Small intestine (tissue), 7 donors: ENCODE measurements around the gene SKA3. TPM values are rescaled to one million over a fixed set of nuclear protein-coding genes. Genes with fewer than 3 reads are reported as not detected.
"Not testable (repeated sequence)": the region's sequence is repeated elsewhere in the genome, so short reads cannot be mapped to it uniquely, and the experiment has no call there.

Experiments
- DNase-seq, 2 donors: peaks; one replicate each; pipeline versions ENCODE4 v3.0.0 to v3.0.0-alpha.2; 2013
- FAIRE-seq: peaks from 2 replicates; lab custom pipeline; 2012; peaks lifted over from hg19 to GRCh38; lab: Jason Lieb, UNC
- H3K27ac ChIP-seq, 3 donors: one replicate each; pipeline ENCODE4 v1.5.1; 2013; ENCODE audit warnings: low read length in 2 of 3, mild to moderate bottlenecking in 2 of 3, control low read depth in 1 of 3, inconsistent platforms in 1 of 3, low read depth in 1 of 3, moderate library complexity in 1 of 3
- H3K27me3 ChIP-seq, 3 donors: one replicate each; pipeline ENCODE4 v1.6.1; 2013; ENCODE audit warnings: low read length in 3 of 3, inconsistent platforms in 1 of 3; ENCODE audit not compliant: control insufficient read depth in 3 of 3, insufficient read depth in 3 of 3
- H3K36me3 ChIP-seq, 3 donors: one replicate each; pipeline ENCODE4 v1.6.1; 2013; ENCODE audit warnings: low read length in 3 of 3, inconsistent platforms in 1 of 3, low read depth in 1 of 3, mild to moderate bottlenecking in 1 of 3, moderate library complexity in 1 of 3; ENCODE audit not compliant: control insufficient read depth in 3 of 3, insufficient read depth in 2 of 3
- H3K4me1 ChIP-seq, 3 donors: one replicate each; pipeline ENCODE4 v1.6.1; 2013; ENCODE audit warnings: low read length in 2 of 3, inconsistent platforms in 1 of 3, low read depth in 1 of 3, mild to moderate bottlenecking in 1 of 3, moderate library complexity in 1 of 3; ENCODE audit not compliant: control insufficient read depth in 3 of 3, insufficient read depth in 2 of 3
- H3K4me3 ChIP-seq, 3 donors: one replicate each; pipeline ENCODE4 v1.5.1; 2013; ENCODE audit warnings: low read length in 3 of 3, control low read depth in 1 of 3, inconsistent platforms in 1 of 3, low read depth in 1 of 3, mild to moderate bottlenecking in 1 of 3, moderate library complexity in 1 of 3
- H3K9me3 ChIP-seq, 2 donors: one replicate each; pipeline ENCODE4 v1.6.1; 2013; ENCODE audit warnings: low read depth in 1 of 2, low read length in 1 of 2; ENCODE audit not compliant: control insufficient read depth in 2 of 2, insufficient read depth in 1 of 2
- WGBS, 3 donors: extraction: QIAGEN DNeasy Blood & Tissue Kit; methylation state at CpG; one replicate each; pipeline ENCODE4 v1.1.7; 2013; 5-methylcytosine and 5-hydroxymethylcytosine counted together
- polyA plus RNA-seq, 4 donors: library from polyadenylated mRNA; stranded (reverse) in 3 of 4; unstranded in 1 of 4; fragments of 200-250 nt in 3 of 4; fragments of 120-200 nt in 1 of 4; gene quantifications; one replicate each; pipeline versions ENCODE4 v1.2.1 to v1.2.3, GENCODE V29; 2013
- donor health status: healthy with polysubstance abuse.
- donor health status: control.
- donor health status: control.
- donor health status: Bipolar disorder and iron deficiency.
- donor health status: healthy.

Gene SKA3
- polyA plus RNA-seq, 4 donors, result 0.89 to 9.0 (median 6.7) TPM; not detected in 1

GRCh38 chr13:21135833-21136232 is 40.5 kb downstream of the SKA3 start:
- not testable (repeated sequence) for FAIRE-seq, H3K36me3 ChIP-seq, H3K27me3 ChIP-seq, H3K27ac ChIP-seq, DNase-seq, H3K4me3 ChIP-seq, H3K9me3 ChIP-seq, H3K4me1 ChIP-seq
- WGBS, 3 donors, result 84 to 94% (median 93%) methylated on average over 6 of the region's 6 CpGs

- H3K27ac ChIP-seq, result no peak overlapping the region
These were observed 41.9 kb downstream of the SKA3 start for GRCh38 chr13:21134475-21134874.

GRCh38 chr13:21133077-21133476 is 43.3 kb downstream of the SKA3 start:
- no peak overlapping the region for H3K4me3 ChIP-seq
- FAIRE-seq (no peak), DNase-seq (no peak)
- no peaks in the 10 kb centered on the region for H3K4me1 ChIP-seq
- WGBS, 3 donors, result 64 to 79% (median 75%) methylated on average over 3 of the region's 3 CpGs
- H3K27me3 ChIP-seq, result no peaks in the 10 kb centered on the region
- no peak overlapping the region for H3K27ac ChIP-seq
- H3K36me3 ChIP-seq, result no peaks in the 10 kb centered on the region
- no peaks in the 10 kb centered on the region for H3K9me3 ChIP-seq

More at GRCh38 chr13:21134475-21134874, 41.9 kb downstream of the SKA3 start:
- WGBS, 3 donors, result 59 to 83% (median 71%) methylated on average over 5 of the region's 5 CpGs
- H3K9me3 ChIP-seq, result no peaks in the 10 kb centered on the region
- no peaks in the 10 kb centered on the region for H3K27me3 ChIP-seq
- FAIRE-seq (no peak), DNase-seq (no peak)
- H3K36me3 ChIP-seq, result no peaks in the 10 kb centered on the region
- no peak overlapping the region for H3K4me3 ChIP-seq
- H3K4me1 ChIP-seq, result no peaks in the 10 kb centered on the region

- DNase-seq, result no peak
- no peak for FAIRE-seq
These were observed 46.2 kb downstream of the SKA3 start for GRCh38 chr13:21130116-21130515.

GRCh38 chr13:21124852-21125251 is 51.5 kb downstream of the SKA3 start:
- H3K36me3 ChIP-seq, result no peaks in the 10 kb centered on the region
- no peak overlapping the region for H3K4me3 ChIP-seq
- H3K27me3 ChIP-seq, result no peaks in the 10 kb centered on the region
- no peaks in the 10 kb centered on the region for H3K4me1 ChIP-seq
- FAIRE-seq, result no peak
- peak in 1 of 2 donors; percentile 6 for DNase-seq
- H3K27ac ChIP-seq, result no peak overlapping the region
- 26 to 36% (median 34%) methylated on average over 7 of the region's 7 CpGs for WGBS, 3 donors
- H3K9me3 ChIP-seq, result peaks cover 0 to 4% of the 10 kb centered on the region in 2 donors

More at GRCh38 chr13:21130116-21130515, 46.2 kb downstream of the SKA3 start:
- Histone ChIP-seq H3K4me3 (no peak overlapping the region), H3K27me3 (no peaks in the 10 kb centered on the region), H3K27ac (no peak overlapping the region), H3K4me1 (no peaks in the 10 kb centered on the region), H3K36me3 (no peaks in the 10 kb centered on the region), H3K9me3 (no peaks in the 10 kb centered on the region)
- WGBS, 3 donors, result 93 to 100% (median 93%) methylated on average over 2 of the region's 2 CpGs

- Histone ChIP-seq H3K4me1 (no peaks in the 10 kb centered on the region), H3K27me3 (no peaks in the 10 kb centered on the region), H3K4me3 (no peak overlapping the region), H3K36me3 (no peaks in the 10 kb centered on the region), H3K27ac (no peak overlapping the region), H3K9me3 (peaks cover 0 to 4% of the 10 kb centered on the region in 2 donors)
- DNase-seq, result no peak
- FAIRE-seq, result no peak
- 67 to 83% (median 79%) methylated on average over 8 of the region's 8 CpGs for WGBS, 3 donors
These were observed 52.4 kb downstream of the SKA3 start for GRCh38 chr13:21123956-21124355.

- whole genome bisulfite sequencing, 3 donors, result 59 to 78% (median 75%) methylated on average over 9 of the region's 9 CpGs
- Histone ChIP-seq H3K4me3 (no peak overlapping the region), H3K36me3 (no peaks in the 10 kb centered on the region), H3K27ac (no peak overlapping the region), H3K9me3 (peaks cover 0 to 8% of the 10 kb centered on the region in 2 donors), H3K27me3 (no peaks in the 10 kb centered on the region), H3K4me1 (no peaks in the 10 kb centered on the region)
- FAIRE-seq (no peak), DNase-seq (no peak)
These were observed 54.7 kb downstream of the SKA3 start for GRCh38 chr13:21121616-21122015.

GRCh38 chr13:21120191-21120590 is 56.2 kb downstream of the SKA3 start:
- no peak for FAIRE-seq
- Histone ChIP-seq H3K4me3 (no peak overlapping the region), H3K36me3 (no peaks in the 10 kb centered on the region), H3K27ac (no peak overlapping the region), H3K27me3 (no peaks in the 10 kb centered on the region), H3K4me1 (no peaks in the 10 kb centered on the region), H3K9me3 (peaks cover 0 to 10% of the 10 kb centered on the region in 2 donors)
- 88 to 90% (median 89%) methylated on average over 6 of the region's 6 CpGs for WGBS, 3 donors
- DNase-seq, result no peak

- Histone ChIP-seq H3K4me1 (no peaks in the 10 kb centered on the region), H3K9me3 (peaks cover 0 to 10% of the 10 kb centered on the region in 2 donors), H3K27ac (no peak overlapping the region), H3K27me3 (no peaks in the 10 kb centered on the region), H3K36me3 (no peaks in the 10 kb centered on the region), H3K4me3 (no peak overlapping the region)
- 92 to 96% (median 96%) methylated on average over 2 of the region's 2 CpGs for WGBS, 3 donors
- DNase-seq, result no peak
- peak; percentile 95 for FAIRE-seq
These were observed 56.8 kb downstream of the SKA3 start for GRCh38 chr13:21119526-21119925.
